ENCODE data around the gene P2RY6. TPM values are rescaled to one million over a fixed set of nuclear protein-coding genes. Genes with fewer than 3 reads are reported as not detected.

P2RY6 gene
- total RNA-seq, 1 experiment from 2014 or later, result not detected

DNA sequence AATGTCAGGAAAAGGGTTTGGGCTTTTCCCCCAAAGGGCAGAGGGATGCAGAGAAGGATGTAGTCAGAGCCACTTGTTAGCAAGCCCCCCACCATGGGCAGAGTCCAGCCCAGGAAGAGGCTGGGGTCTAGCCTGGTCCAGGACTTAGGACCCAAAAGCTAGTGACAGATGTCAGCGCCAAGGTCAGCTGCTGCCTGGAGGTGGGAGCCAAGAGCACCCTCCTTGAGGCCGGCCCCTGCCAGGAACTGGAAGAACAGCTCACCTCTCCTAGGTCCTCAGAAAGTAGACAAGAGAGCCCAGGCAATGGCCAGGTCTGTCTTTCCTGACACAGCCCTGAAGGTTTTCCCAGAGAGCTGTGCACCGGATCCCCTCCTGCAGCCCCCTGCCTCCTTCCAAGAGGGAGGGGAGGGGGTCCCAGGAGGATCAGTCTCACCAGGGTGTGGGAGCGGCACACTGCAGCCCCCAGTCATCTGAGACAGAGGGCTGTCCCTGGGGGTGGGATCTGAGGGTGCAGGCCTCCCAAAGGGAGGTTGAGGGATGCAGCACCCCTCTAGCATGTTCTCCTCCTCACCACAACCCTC lies 21.3 kb downstream of the P2RY6 start:
- H3K4me1 Mint-ChIP-seq, result peaks cover 13 to 25% of the 10 kb centered on the region in 2 experiments
- no peak overlapping the region for H2AFZ ChIP-seq (ENCODE audit: low read length)
- no peak overlapping the region for H3K23ac ChIP-seq (ENCODE audit: insufficient read length, low read depth, low read length)
- H3K18ac ChIP-seq (ENCODE audit: insufficient read length, low read depth, low read length), result no peak overlapping the region
- H3K9me3 Mint-ChIP-seq, result no peaks in the 10 kb centered on the region
- H3K4me1 ChIP-seq (ENCODE audit: insufficient read depth, low read length), result no peaks in the 10 kb centered on the region
- no peaks in the 10 kb centered on the region for H3K23me2 ChIP-seq (ENCODE audit: insufficient read length, low read depth, low read length, poor library complexity, severe bottlenecking)
- H3K27me3 ChIP-seq (ENCODE audit: insufficient read depth, low read length), result no peaks in the 10 kb centered on the region; the same call in 1 of the 2 replicates
- H2BK15ac ChIP-seq (ENCODE audit: low read depth, low read length), result no peak overlapping the region
- no peak overlapping the region for H2BK120ac ChIP-seq (ENCODE audit: low read depth, low read length, poor library complexity, severe bottlenecking)
- no peak overlapping the region for H3K14ac ChIP-seq (ENCODE audit: insufficient read depth, low read length)
- no peak overlapping the region for H3T11ph ChIP-seq (ENCODE audit: low read length)
- H3K4ac ChIP-seq (ENCODE audit: low read depth, low read length), result no peak overlapping the region
- H3K79me2 ChIP-seq (ENCODE audit: insufficient read depth, low read length), result no peaks in the 10 kb centered on the region
- no peaks in the 10 kb centered on the region for H3K36me3 Mint-ChIP-seq (ENCODE audit: insufficient read depth in 1 of 3, low read depth in 3 of 3)
- no peak overlapping the region for H3K27ac ChIP-seq (ENCODE audit: insufficient read length, low read depth, low read length)
- peaks cover 63% of the 10 kb centered on the region for H3K27me3 Mint-ChIP-seq (ENCODE audit: low read depth)
- no peak overlapping the region for H3K4me2 ChIP-seq (ENCODE audit: insufficient read depth, insufficient read length, low read length)
- no peak overlapping the region for H2BK20ac ChIP-seq (ENCODE audit: low read depth, low read length, poor library complexity, severe bottlenecking)
- H3K56ac ChIP-seq (ENCODE audit: insufficient read length, low read depth, low read length), result no peak overlapping the region
- no peak overlapping the region for H2BK5ac ChIP-seq (ENCODE audit: insufficient read length, low read length)
- H4K5ac ChIP-seq (ENCODE audit: insufficient read length, low read depth, low read length), result no peak overlapping the region
- no peak overlapping the region for H4K91ac ChIP-seq (ENCODE audit: insufficient read length, low read depth, low read length)
- H2BK12ac ChIP-seq (ENCODE audit: insufficient read length, low read depth, low read length), result no peak overlapping the region
- H2AK5ac ChIP-seq (ENCODE audit: insufficient read length, low read length), result no peak overlapping the region
- WGBS (ENCODE audit: extremely low coverage, insufficient read length, low lambda C conversion rate), result no CpG with 5 or more reads among the region's 4 CpGs
- H3K27ac Mint-ChIP-seq, result peak overlapping the region in 1 of 3 experiments; percentile 83; a peak in 1 of 7 replicates
- H3K79me1 ChIP-seq (ENCODE audit: insufficient read depth, low read depth, low read length, poor library complexity, severe bottlenecking), result no peaks in the 10 kb centered on the region
- TF ChIP-seq, protein P1, sequence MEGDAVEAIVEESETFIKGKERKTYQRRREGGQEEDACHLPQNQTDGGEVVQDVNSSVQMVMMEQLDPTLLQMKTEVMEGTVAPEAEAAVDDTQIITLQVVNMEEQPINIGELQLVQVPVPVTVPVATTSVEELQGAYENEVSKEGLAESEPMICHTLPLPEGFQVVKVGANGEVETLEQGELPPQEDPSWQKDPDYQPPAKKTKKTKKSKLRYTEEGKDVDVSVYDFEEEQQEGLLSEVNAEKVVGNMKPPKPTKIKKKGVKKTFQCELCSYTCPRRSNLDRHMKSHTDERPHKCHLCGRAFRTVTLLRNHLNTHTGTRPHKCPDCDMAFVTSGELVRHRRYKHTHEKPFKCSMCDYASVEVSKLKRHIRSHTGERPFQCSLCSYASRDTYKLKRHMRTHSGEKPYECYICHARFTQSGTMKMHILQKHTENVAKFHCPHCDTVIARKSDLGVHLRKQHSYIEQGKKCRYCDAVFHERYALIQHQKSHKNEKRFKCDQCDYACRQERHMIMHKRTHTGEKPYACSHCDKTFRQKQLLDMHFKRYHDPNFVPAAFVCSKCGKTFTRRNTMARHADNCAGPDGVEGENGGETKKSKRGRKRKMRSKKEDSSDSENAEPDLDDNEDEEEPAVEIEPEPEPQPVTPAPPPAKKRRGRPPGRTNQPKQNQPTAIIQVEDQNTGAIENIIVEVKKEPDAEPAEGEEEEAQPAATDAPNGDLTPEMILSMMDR (conservative IDR thresholded peaks at IDR 0.05), result no peak
- H3K9ac ChIP-seq (ENCODE audit: extremely low read depth, insufficient read length, low read length), result no peak overlapping the region
- no peak for DNase-seq
- no peaks in the 10 kb centered on the region for H3K9me3 ChIP-seq (ENCODE audit: control insufficient read depth, low read depth, low read length)
- H4K20me1 ChIP-seq (ENCODE audit: control insufficient read depth, insufficient read depth, insufficient read length), result no peaks in the 10 kb centered on the region
- H3K4me3 Mint-ChIP-seq, result no peak overlapping the region; a peak in 1 of 5 replicates
- H4K8ac ChIP-seq (replicated peaks; ENCODE audit: insufficient read length, low read depth, low read length), result no peak overlapping the region

Data from H9 (cell line).